WTC11 (cell line): ENCODE results near the gene ARID4B.

Source experiments
- ETV6 ChIP-seq: sonication (generic); formaldehyde crosslinking; IDR thresholded peaks from 2 replicates; pipeline ENCODE4 v1.8.1; 2022; ENCODE audit warnings: mild to moderate bottlenecking, missing genetic modification reagents
- NR2C2 ChIP-seq: sonication (generic); formaldehyde crosslinking; IDR thresholded peaks from 2 replicates; pipeline ENCODE4 v1.8.0; 2022; ENCODE audit warnings: mild to moderate bottlenecking, missing genetic modification reagents
- NR3C1 ChIP-seq: sonication (generic); formaldehyde crosslinking; conservative IDR thresholded peaks from 2 replicates; pipeline ENCODE4 v1.8.1; 2023; ENCODE audit warnings: low read depth, mild to moderate bottlenecking, missing genetic modification reagents
- TF ChIP-seq, protein P1 (sequence below): fragments of 200-600 bp; IDR thresholded peaks from 2 replicates; pipeline ENCODE4 v1.8.0; 2022; ENCODE audit warnings: antibody characterized with exemption

DNA sequence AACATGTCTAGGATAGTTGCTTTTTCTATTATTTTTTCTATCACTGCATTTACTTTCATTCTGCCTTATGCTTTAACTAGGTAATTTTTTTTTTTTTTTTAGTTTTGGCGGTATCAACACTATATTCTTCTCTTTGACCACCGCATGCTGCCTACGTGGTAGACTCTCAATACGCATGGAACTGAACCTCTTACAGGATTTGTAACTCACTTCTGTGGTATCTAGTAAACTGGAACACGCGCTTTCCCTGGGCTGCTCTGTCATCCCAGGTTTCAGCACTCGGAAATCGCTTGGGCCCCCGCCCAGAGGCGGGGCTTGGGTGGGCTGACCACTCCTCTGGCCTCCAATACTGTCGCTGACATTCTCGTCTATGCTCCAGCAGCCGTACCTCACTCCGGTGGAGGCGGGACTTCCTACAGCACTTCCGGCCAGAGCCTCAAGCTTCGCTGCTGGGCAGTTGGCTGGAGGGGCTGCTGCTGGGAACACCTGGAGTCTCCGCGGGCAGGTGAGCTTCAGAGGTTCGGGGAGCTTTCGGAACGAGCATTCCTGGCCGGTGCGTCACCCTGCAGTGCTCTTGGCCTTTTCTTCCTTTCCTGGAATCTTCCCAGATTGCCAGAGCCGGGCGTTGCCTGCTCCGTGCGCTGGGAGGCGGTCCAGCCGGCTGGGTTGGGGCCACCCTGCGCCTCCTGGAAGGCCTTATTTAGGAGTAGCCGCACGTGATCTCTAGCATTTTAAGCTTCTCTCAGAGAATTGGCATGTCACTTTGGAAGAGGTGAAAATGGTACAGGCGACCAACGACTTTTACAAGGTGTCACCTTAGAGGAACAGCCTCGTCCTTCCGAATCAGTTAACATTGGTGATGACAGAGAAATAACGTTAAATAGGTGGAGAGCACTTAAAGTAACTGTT, 39.3 kb upstream of the ARID4B start, which contains the start of gene TBCE:
- TF ChIP-seq NR3C1 (CRISPR knock-in tag) (no peak), NR2C2 (CRISPR knock-in tag) (no peak), ETV6 (CRISPR knock-in tag) (no peak)
- TF ChIP-seq, protein P1, sequence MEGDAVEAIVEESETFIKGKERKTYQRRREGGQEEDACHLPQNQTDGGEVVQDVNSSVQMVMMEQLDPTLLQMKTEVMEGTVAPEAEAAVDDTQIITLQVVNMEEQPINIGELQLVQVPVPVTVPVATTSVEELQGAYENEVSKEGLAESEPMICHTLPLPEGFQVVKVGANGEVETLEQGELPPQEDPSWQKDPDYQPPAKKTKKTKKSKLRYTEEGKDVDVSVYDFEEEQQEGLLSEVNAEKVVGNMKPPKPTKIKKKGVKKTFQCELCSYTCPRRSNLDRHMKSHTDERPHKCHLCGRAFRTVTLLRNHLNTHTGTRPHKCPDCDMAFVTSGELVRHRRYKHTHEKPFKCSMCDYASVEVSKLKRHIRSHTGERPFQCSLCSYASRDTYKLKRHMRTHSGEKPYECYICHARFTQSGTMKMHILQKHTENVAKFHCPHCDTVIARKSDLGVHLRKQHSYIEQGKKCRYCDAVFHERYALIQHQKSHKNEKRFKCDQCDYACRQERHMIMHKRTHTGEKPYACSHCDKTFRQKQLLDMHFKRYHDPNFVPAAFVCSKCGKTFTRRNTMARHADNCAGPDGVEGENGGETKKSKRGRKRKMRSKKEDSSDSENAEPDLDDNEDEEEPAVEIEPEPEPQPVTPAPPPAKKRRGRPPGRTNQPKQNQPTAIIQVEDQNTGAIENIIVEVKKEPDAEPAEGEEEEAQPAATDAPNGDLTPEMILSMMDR: no peak
